ENCODE data around the gene DNPEP. TPM values are rescaled to one million over a fixed set of nuclear protein-coding genes. Genes with fewer than 3 reads are reported as not detected.

DNPEP gene
- total and polyA plus RNA-seq, 2 of the 8 experiments (the other 6 are each of a cell fraction or from before 2014, with no cell fraction given), result 59.8 to 109 TPM

GRCh38 chr2:219423652-219424377 is 36.1 kb upstream of the DNPEP start:
- H3K9ac ChIP-seq (replicated peaks in 1 of 4; ENCODE audit: extremely low read depth in 1 of 4, low read depth in 3 of 4, low read length in 3 of 4), result no peak overlapping the region; a peak in 1 of 7 replicates
- H3K36me3 ChIP-seq (ENCODE audit: control insufficient read depth in 2 of 4, insufficient read depth in 4 of 4, low read length in 3 of 4), result no peaks in the 10 kb centered on the region
- H3K23ac ChIP-seq (ENCODE audit: insufficient read length), result no peak overlapping the region
- H3K4me2 ChIP-seq (ENCODE audit: insufficient read depth in 1 of 2, low read depth in 2 of 2, low read length in 2 of 2), result no peak overlapping the region
- H3K9me3 ChIP-seq (ENCODE audit: insufficient read depth in 2 of 2, low read depth in 1 of 2, low read length in 1 of 2), result no peaks in the 10 kb centered on the region
- no peaks in the 10 kb centered on the region for H3K79me2 ChIP-seq (ENCODE audit: control insufficient read depth in 1 of 2, insufficient read depth in 2 of 2, low read length in 2 of 2)
- POLR2A ChIA-PET (ENCODE audit: partially characterized antibody), result interaction anchor here (1.0 to 1.1 kb wide), 2 partner anchors 36 to 111 kb away, joined by 3 read pairs; partner anchors contain the start of gene DNPEP
- no peaks in the 10 kb centered on the region for H3K79me1 ChIP-seq (ENCODE audit: low read depth, low read length)
- H3K14ac ChIP-seq (ENCODE audit: insufficient read length), result no peak overlapping the region
- H2BK12ac ChIP-seq (ENCODE audit: low read depth, low read length), result no peak overlapping the region
- H4K8ac ChIP-seq (ENCODE audit: extremely low read depth, insufficient read depth, low read length), result no peak overlapping the region
- FAIRE-seq (no peak), DNase-seq (ENCODE audit: low read depth in 1 of 2, low spot score in 2 of 2) (no peak)
- H4K91ac ChIP-seq (replicated peaks; ENCODE audit: insufficient read length, low read length), result no peak overlapping the region
- peaks cover 0 to 4% (median 3%) of the 10 kb centered on the region in 4 experiments; a peak in 5 of 7 replicates for H3K4me1 ChIP-seq (replicated peaks in 1 of 4; ENCODE audit: control insufficient read depth in 3 of 4, insufficient read depth in 4 of 4, low read length in 3 of 4)
- no peak overlapping the region for H2BK120ac ChIP-seq (replicated peaks; ENCODE audit: low read depth, low read length)
- no peak overlapping the region for H2AFZ ChIP-seq (ENCODE audit: low read length)
- peaks cover 0 to 2% of the 10 kb centered on the region in 2 experiments for H4K20me1 ChIP-seq (replicated peaks in 1 of 2; ENCODE audit: control insufficient read depth in 1 of 2, insufficient read depth in 2 of 2, low read length in 2 of 2)
- no peak overlapping the region for H2BK20ac ChIP-seq (ENCODE audit: low read length)
- H3K4ac ChIP-seq (replicated peaks; ENCODE audit: insufficient read length, low read depth, low read length), result no peak overlapping the region
- no peak overlapping the region for H2BK15ac ChIP-seq (ENCODE audit: low read length)
- H3K27me3 ChIP-seq (replicated peaks in 1 of 4; ENCODE audit: control insufficient read depth in 3 of 4, extremely low read depth in 1 of 4, insufficient read depth in 3 of 4, low read length in 3 of 4), result peaks cover 8 to 27% (median 20%) of the 10 kb centered on the region in 4 experiments
- H3K27ac ChIP-seq (ENCODE audit: low read depth, low read length), result no peak overlapping the region
- H3K23me2 ChIP-seq (ENCODE audit: low read depth, low read length), result peaks cover 2% of the 10 kb centered on the region
- no peak overlapping the region for H3K4me3 ChIP-seq (ENCODE audit: extremely low read depth in 1 of 4, insufficient read depth in 2 of 4, low read depth in 3 of 4, low read length in 4 of 4)
- H2BK5ac ChIP-seq (ENCODE audit: low read depth, low read length), result no peak overlapping the region
- H4K5ac ChIP-seq (ENCODE audit: insufficient read length, low read depth, low read length), result no peak overlapping the region
- no peak overlapping the region for H2AK5ac ChIP-seq (ENCODE audit: low read depth, low read length)
- H3K18ac ChIP-seq (ENCODE audit: extremely low read depth, low read length), result no peak overlapping the region
- 90% methylated on average over 14 of the region's 14 CpGs; no CpG with 5 or more reads in 1 of the 2 experiments for WGBS, 2 experiments (ENCODE audit: extremely low coverage in 1 of 2, insufficient coverage in 1 of 2, insufficient read length in 1 of 2, insufficient replicate concordance in 2 of 2, low coverage in 1 of 2, low lambda C conversion rate in 2 of 2, missing lambda C conversion rate in 1 of 2)
- CTCF ChIA-PET (ENCODE audit: partially characterized antibody), result interaction anchor here (0.6 to 88.6 kb wide), 4 partner anchors 7 to 312 kb away, joined by 3 to 7248 read pairs (median 66); partner anchors contain the start of genes ASIC4, CHPF, GMPPA and SPEG
- H3K56ac ChIP-seq (replicated peaks; ENCODE audit: insufficient read length, low read depth, low read length), result no peak overlapping the region

Measured in H1 (cell line).